ENCODE measurements around the gene PIK3R3. TPM values are rescaled to one million over a fixed set of nuclear protein-coding genes. Genes with fewer than 3 reads are reported as not detected.

Gene PIK3R3
- total and polyA plus RNA-seq, 9 of the 15 experiments (the other 6 are each of a cell fraction or from before 2014, with no cell fraction given): 1.4 to 7.7 (median 4.6) TPM

DNA sequence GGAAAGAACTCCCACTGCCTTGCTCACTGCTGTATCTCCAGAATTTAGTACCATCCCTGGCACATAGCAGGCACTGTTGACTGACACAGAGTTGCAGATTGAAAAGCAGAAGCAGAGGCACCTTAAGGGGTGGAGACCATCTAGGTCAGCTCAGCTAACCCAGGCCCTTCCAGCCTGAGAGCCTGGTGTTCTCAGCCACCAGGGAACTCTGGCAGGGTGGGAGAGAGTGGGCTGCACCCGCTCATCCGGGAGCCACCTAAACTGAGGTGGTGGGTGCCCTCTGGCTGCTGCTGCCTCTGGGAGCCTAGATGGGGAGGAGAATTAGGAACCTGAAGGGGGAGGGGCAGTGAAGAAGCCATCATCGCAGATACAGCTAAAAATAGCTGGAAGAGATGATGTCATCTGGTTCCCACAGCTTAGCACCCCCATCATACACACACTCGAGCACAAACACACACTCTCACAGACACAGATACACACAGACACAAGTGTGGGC is 41.0 kb upstream of the PIK3R3 start (continued):
- TF ChIP-seq FOS (IDR thresholded peaks at IDR 0.05; ENCODE audit: extremely low read depth, insufficient read length): no peak
- TF ChIP-seq BCOR (IDR thresholded peaks at IDR 0.05): no peak; the same call in 1 of the 2 replicates
- TF ChIP-seq GATA2 (CRISPR knock-in tag; IDR thresholded peaks at IDR 0.05): no peak
- no peak for TF ChIP-seq ZNF41 (CRISPR knock-in tag; conservative IDR thresholded peaks at IDR 0.05)
- no peak for TF ChIP-seq EGR1 (conservative IDR thresholded peaks at IDR 0.05)
- TF ChIP-seq MEF2A (IDR thresholded peaks at IDR 0.05; ENCODE audit: control insufficient read depth, low read depth, low read length): peak; percentile 93
- TF ChIP-seq, protein P1, sequence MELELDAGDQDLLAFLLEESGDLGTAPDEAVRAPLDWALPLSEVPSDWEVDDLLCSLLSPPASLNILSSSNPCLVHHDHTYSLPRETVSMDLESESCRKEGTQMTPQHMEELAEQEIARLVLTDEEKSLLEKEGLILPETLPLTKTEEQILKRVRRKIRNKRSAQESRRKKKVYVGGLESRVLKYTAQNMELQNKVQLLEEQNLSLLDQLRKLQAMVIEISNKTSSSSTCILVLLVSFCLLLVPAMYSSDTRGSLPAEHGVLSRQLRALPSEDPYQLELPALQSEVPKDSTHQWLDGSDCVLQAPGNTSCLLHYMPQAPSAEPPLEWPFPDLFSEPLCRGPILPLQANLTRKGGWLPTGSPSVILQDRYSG (tag; conservative IDR thresholded peaks at IDR 0.05; ENCODE audit: low read depth): no peak
- TF ChIP-seq, protein P2, sequence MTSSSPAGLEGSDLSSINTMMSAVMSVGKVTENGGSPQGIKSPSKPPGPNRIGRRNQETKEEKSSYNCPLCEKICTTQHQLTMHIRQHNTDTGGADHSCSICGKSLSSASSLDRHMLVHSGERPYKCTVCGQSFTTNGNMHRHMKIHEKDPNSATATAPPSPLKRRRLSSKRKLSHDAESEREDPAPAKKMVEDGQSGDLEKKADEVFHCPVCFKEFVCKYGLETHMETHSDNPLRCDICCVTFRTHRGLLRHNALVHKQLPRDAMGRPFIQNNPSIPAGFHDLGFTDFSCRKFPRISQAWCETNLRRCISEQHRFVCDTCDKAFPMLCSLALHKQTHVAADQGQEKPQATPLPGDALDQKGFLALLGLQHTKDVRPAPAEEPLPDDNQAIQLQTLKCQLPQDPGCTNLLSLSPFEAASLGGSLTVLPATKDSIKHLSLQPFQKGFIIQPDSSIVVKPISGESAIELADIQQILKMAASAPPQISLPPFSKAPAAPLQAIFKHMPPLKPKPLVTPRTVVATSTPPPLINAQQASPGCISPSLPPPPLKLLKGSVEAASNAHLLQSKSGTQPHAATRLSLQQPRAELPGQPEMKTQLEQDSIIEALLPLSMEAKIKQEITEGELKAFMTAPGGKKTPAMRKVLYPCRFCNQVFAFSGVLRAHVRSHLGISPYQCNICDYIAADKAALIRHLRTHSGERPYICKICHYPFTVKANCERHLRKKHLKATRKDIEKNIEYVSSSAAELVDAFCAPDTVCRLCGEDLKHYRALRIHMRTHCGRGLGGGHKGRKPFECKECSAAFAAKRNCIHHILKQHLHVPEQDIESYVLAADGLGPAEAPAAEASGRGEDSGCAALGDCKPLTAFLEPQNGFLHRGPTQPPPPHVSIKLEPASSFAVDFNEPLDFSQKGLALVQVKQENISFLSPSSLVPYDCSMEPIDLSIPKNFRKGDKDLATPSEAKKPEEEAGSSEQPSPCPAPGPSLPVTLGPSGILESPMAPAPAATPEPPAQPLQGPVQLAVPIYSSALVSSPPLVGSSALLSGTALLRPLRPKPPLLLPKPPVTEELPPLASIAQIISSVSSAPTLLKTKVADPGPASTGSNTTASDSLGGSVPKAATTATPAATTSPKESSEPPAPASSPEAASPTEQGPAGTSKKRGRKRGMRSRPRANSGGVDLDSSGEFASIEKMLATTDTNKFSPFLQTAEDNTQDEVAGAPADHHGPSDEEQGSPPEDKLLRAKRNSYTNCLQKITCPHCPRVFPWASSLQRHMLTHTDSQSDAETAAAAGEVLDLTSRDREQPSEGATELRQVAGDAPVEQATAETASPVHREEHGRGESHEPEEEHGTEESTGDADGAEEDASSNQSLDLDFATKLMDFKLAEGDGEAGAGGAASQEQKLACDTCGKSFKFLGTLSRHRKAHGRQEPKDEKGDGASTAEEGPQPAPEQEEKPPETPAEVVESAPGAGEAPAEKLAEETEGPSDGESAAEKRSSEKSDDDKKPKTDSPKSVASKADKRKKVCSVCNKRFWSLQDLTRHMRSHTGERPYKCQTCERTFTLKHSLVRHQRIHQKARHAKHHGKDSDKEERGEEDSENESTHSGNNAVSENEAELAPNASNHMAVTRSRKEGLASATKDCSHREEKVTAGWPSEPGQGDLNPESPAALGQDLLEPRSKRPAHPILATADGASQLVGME (CRISPR knock-in tag; IDR thresholded peaks at IDR 0.05): 0 out of 2 replicates have a peak, but pooled peaks have one; percentile 35
- TF ChIP-seq, protein P3, sequence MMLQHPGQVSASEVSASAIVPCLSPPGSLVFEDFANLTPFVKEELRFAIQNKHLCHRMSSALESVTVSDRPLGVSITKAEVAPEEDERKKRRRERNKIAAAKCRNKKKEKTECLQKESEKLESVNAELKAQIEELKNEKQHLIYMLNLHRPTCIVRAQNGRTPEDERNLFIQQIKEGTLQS (IDR thresholded peaks at IDR 0.05): peak; percentile 98
- TF ChIP-seq, protein P3 (CRISPR knock-in tag; conservative IDR thresholded peaks at IDR 0.05): peak; percentile 75; the same call in 1 of the 2 replicates
- TF ChIP-seq, protein P4, sequence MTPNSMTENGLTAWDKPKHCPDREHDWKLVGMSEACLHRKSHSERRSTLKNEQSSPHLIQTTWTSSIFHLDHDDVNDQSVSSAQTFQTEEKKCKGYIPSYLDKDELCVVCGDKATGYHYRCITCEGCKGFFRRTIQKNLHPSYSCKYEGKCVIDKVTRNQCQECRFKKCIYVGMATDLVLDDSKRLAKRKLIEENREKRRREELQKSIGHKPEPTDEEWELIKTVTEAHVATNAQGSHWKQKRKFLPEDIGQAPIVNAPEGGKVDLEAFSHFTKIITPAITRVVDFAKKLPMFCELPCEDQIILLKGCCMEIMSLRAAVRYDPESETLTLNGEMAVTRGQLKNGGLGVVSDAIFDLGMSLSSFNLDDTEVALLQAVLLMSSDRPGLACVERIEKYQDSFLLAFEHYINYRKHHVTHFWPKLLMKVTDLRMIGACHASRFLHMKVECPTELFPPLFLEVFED (CRISPR knock-in tag; conservative IDR thresholded peaks at IDR 0.05): no peak
- TF ChIP-seq ZNF76 (CRISPR knock-in tag; IDR thresholded peaks at IDR 0.05; ENCODE audit: borderline replicate concordance): no peak
- TF ChIP-seq MXI1 (IDR thresholded peaks at IDR 0.05; ENCODE audit: low read depth, low read length): no peak
- TF ChIP-seq ZBED1 (IDR thresholded peaks at IDR 0.05): no peak
- TF ChIP-seq CEBPB (tag; IDR thresholded peaks at IDR 0.05): no peak
- no peak for TF ChIP-seq ZNF133 (CRISPR knock-in tag; IDR thresholded peaks at IDR 0.05)
- no peak for TF ChIP-seq POLR2AphosphoS5 (IDR thresholded peaks at IDR 0.05; ENCODE audit: control insufficient read depth, insufficient read depth, low read depth, low read length)
- TF ChIP-seq NCOR1 (IDR thresholded peaks at IDR 0.05): no peak
- TF ChIP-seq SMARCA5 (IDR thresholded peaks at IDR 0.05): no peak
- no peak for TF ChIP-seq CAMTA2 (CRISPR knock-in tag; conservative IDR thresholded peaks at IDR 0.05)

Data from K562 (cell line).